Measurements from ENCODE around the gene NRL. TPM values are rescaled to one million over a fixed set of nuclear protein-coding genes. Genes with fewer than 3 reads are reported as not detected.

The NRL gene
- total RNA-seq, 2 donors from 2014 or later, result 4.3 to 4.7 TPM

- no peaks in the 10 kb centered on the region for H3K36me3 ChIP-seq
- H3K27me3 ChIP-seq (replicated peaks; ENCODE audit: insufficient read depth), result no peaks in the 10 kb centered on the region
- H3K9me3 ChIP-seq, result no peaks in the 10 kb centered on the region
- WGBS, result 89% methylated on average over 2 of the region's 2 CpGs
- intact Hi-C loops (cut with DNase I), result no loop called here
- H3K27ac ChIP-seq, result peak overlapping the region in 1 of 2 donors; percentile 94
- DNase-seq (ENCODE audit: low spot score), result no peak
- TF ChIP-seq POLR2AphosphoS5 (IDR thresholded peaks at IDR 0.05) (no peak), CTCF (IDR thresholded peaks at IDR 0.05) (no peak), POLR2A (IDR thresholded peaks at IDR 0.05) (no peak)
- H3K4me3 ChIP-seq, result no peak overlapping the region
- H3K4me1 ChIP-seq (replicated peaks), result peaks cover 11% of the 10 kb centered on the region
These were observed 30.5 kb upstream of the NRL start for GRCh38 chr14:24145219-24145618.

- Histone ChIP-seq H3K9me3 (no peaks in the 10 kb centered on the region), H3K4me1 (replicated peaks) (peaks cover 13% of the 10 kb centered on the region), H3K36me3 (no peaks in the 10 kb centered on the region), H3K27me3 (replicated peaks; ENCODE audit: insufficient read depth) (no peaks in the 10 kb centered on the region), H3K27ac (no peak overlapping the region), H3K4me3 (no peak overlapping the region)
- TF ChIP-seq POLR2AphosphoS5 (IDR thresholded peaks at IDR 0.05) (no peak), CTCF (IDR thresholded peaks at IDR 0.05) (no peak), POLR2A (IDR thresholded peaks at IDR 0.05) (no peak)
- no peak for DNase-seq (ENCODE audit: low spot score)
- intact Hi-C loops (cut with DNase I), result no loop called here
- 100% methylated on average over 1 of the region's 1 CpG for WGBS
These were observed 29.7 kb upstream of the NRL start for GRCh38 chr14:24144451-24144850.

GRCh38 chr14:24143511-24143910, 28.8 kb upstream of the NRL start:
- intact Hi-C loops (cut with DNase I), result no loop called here
- WGBS, result 89% methylated on average over 2 of the region's 2 CpGs
- Histone ChIP-seq H3K9me3 (no peaks in the 10 kb centered on the region), H3K4me1 (replicated peaks) (peaks cover 15% of the 10 kb centered on the region), H3K4me3 (no peak overlapping the region), H3K27me3 (replicated peaks; ENCODE audit: insufficient read depth) (no peaks in the 10 kb centered on the region), H3K36me3 (peaks cover 3% of the 10 kb centered on the region in 2 donors), H3K27ac (no peak overlapping the region)
- DNase-seq (ENCODE audit: low spot score), result no peak
- no peak for TF ChIP-seq CTCF (IDR thresholded peaks at IDR 0.05)

GRCh38 chr14:24141097-24141880, 26.5 kb upstream of the NRL start, which contains the start of gene EMC9:
Gene EMC9 (minus strand): TSS chr14:24141591. CDS start chr14:24141304, 287 bp downstream.
- Histone ChIP-seq H3K4me1 (replicated peaks) (peaks cover 13% of the 10 kb centered on the region), H3K27ac (peak within 1 kb of the TSS; percentile 91 to 95), H3K4me3 (peak within 1 kb of the TSS; percentile 54 to 88), H3K36me3 (peaks cover 3% of the 10 kb centered on the region in 2 donors), H3K27me3 (replicated peaks; ENCODE audit: insufficient read depth) (no peaks in the 10 kb centered on the region), H3K9me3 (no peaks in the 10 kb centered on the region)
- under 1% methylated on average over 65 of the region's 65 CpGs for WGBS
- peak; percentile 100 for DNase-seq (ENCODE audit: low spot score)
- intact Hi-C loops (cut with DNase I), result loop anchor here (2.0 kb wide), 1 partner anchor 26 kb away; the partner anchor contains the start of genes DCAF11 and NRL
- TF ChIP-seq CTCF (IDR thresholded peaks at IDR 0.05) (peak; percentile 33 to 95 (median 63)), POLR2A (IDR thresholded peaks at IDR 0.05) (peak; percentile 94), POLR2AphosphoS5 (IDR thresholded peaks at IDR 0.05) (peak; percentile 98)
